ENCODE data around the gene FER1L5.

DNA sequence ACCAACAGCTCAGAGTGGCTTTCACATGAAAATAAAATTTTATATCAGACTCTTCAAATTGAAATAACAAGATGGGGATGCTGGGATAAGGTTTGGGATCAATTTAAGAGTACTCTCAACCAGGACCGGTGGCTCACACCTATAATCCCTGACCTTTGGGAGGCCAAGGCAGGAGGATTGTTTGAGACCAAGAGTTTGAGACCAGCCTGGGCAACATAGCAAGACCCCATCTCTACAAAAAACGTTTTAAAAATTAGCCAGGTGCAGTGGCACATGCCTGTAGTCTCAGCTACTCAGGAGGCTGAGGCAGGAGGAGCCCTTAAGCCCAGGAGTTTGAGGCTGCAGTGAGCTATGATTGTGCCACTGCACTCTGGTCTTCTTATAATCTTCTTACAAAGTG lies 94.7 kb downstream of the FER1L5 start:
- TF ChIP-seq PKNOX1 (IDR thresholded peaks at IDR 0.05) (no peak), ARNT (IDR thresholded peaks at IDR 0.05) (no peak), ELF4 (IDR thresholded peaks at IDR 0.05) (no peak), TARDBP (IDR thresholded peaks at IDR 0.05) (no peak), ZNF384 (IDR thresholded peaks at IDR 0.05) (no peak), HDGF (IDR thresholded peaks at IDR 0.05; ENCODE audit: borderline replicate concordance) (no peak), SUZ12 (IDR thresholded peaks at IDR 0.05) (no peak), SP1 (IDR thresholded peaks at IDR 0.05) (no peak), BHLHE40 (IDR thresholded peaks at IDR 0.05; ENCODE audit: borderline replicate concordance) (no peak), FOXK2 (IDR thresholded peaks at IDR 0.05) (no peak), LEF1 (IDR thresholded peaks at IDR 0.05; ENCODE audit: borderline replicate concordance) (no peak)

All from HEK293T (cell line).